Measurements from ENCODE around the gene IDS. TPM values are rescaled to one million over a fixed set of nuclear protein-coding genes. Genes with fewer than 3 reads are reported as not detected.
"Not testable (repeated sequence)": the region's sequence is repeated elsewhere in the genome, so short reads cannot be mapped to it uniquely, and the experiment has no call there.

Gene IDS
- total RNA-seq, 1 experiment from 2014 or later, result 39.2 TPM

DNA sequence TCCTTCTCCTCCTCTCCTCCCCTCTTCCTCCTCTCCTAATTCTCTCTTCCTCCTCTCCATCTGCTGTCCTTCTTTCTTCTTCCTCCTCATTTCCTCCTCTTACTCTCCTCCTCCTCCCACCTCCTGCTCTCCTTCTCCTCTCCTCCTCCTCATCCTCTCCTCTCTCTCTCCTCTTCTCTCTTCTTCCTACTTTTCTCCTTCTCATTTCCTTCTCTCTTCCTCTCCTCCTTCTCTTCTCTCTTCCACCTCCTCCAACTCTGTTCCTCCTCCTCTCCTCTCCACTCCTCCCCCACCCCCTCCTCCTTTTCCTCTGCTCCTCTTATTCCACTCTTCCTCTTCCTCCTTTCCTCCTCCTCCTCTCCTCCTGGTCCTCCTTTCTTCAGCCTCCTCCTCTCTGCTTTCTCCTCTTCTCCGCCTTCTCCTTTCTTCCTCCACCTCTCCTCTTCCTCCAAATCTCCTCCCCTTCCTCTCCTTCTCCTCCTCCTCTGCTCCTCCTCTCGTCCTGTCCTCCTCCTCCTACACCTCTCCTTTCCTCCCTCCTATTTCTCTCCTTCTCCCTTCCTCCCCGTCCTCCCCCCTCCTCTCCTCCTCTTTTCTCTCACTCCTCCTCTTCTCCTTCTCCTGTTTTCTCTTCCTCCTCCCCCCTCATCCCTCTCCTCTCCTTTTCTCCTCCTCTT is 30.0 kb upstream of the IDS start:
- not testable (repeated sequence) for H2AFZ ChIP-seq (ENCODE audit: low read length); H4K91ac ChIP-seq (ENCODE audit: insufficient read length, low read depth, low read length); H2BK15ac ChIP-seq (ENCODE audit: low read depth, low read length); H3K9ac ChIP-seq (ENCODE audit: extremely low read depth, insufficient read length, low read length); H3K4me2 ChIP-seq (ENCODE audit: insufficient read depth, insufficient read length, low read length); H3K27me3 Mint-ChIP-seq (ENCODE audit: low read depth); H3K23me2 ChIP-seq (ENCODE audit: insufficient read length, low read depth, low read length, poor library complexity, severe bottlenecking); H3K27ac ChIP-seq (ENCODE audit: insufficient read length, low read depth, low read length); H3K23ac ChIP-seq (ENCODE audit: insufficient read length, low read depth, low read length); H3K79me2 ChIP-seq (ENCODE audit: insufficient read depth, low read length); H3K27ac Mint-ChIP-seq; H4K5ac ChIP-seq (ENCODE audit: insufficient read length, low read depth, low read length); H3K79me1 ChIP-seq (ENCODE audit: insufficient read depth, low read depth, low read length, poor library complexity, severe bottlenecking); H3K4me3 Mint-ChIP-seq; H3K4me1 ChIP-seq (ENCODE audit: insufficient read depth, low read length); H2BK12ac ChIP-seq (ENCODE audit: insufficient read length, low read depth, low read length); H2BK5ac ChIP-seq (ENCODE audit: insufficient read length, low read length); H4K8ac ChIP-seq (replicated peaks; ENCODE audit: insufficient read length, low read depth, low read length); H2BK120ac ChIP-seq (ENCODE audit: low read depth, low read length, poor library complexity, severe bottlenecking); H4K20me1 ChIP-seq (ENCODE audit: control insufficient read depth, insufficient read depth, insufficient read length); H3K27me3 ChIP-seq (ENCODE audit: insufficient read depth, low read length); H2AK5ac ChIP-seq (ENCODE audit: insufficient read length, low read length); H3K56ac ChIP-seq (ENCODE audit: insufficient read length, low read depth, low read length); H3K18ac ChIP-seq (ENCODE audit: insufficient read length, low read depth, low read length); H2BK20ac ChIP-seq (ENCODE audit: low read depth, low read length, poor library complexity, severe bottlenecking); H3K4ac ChIP-seq (ENCODE audit: low read depth, low read length); H3T11ph ChIP-seq (ENCODE audit: low read length); DNase-seq; H3K14ac ChIP-seq (ENCODE audit: insufficient read depth, low read length)
- peaks cover 52 to 61% of the 10 kb centered on the region in 2 experiments for H3K9me3 Mint-ChIP-seq
- H3K36me3 Mint-ChIP-seq (ENCODE audit: insufficient read depth in 1 of 3, low read depth in 3 of 3), result peaks cover 3 to 13% (median 7%) of the 10 kb centered on the region in 3 experiments; a peak in 6 of 7 replicates
- 100% methylated on average over 2 of the region's 3 CpGs for WGBS (ENCODE audit: extremely low coverage, insufficient read length, low lambda C conversion rate)
- H3K4me1 Mint-ChIP-seq, result peaks cover 0 to 17% of the 10 kb centered on the region in 2 experiments; a peak in 2 of 4 replicates
- H3K9me3 ChIP-seq (ENCODE audit: control insufficient read depth, low read depth, low read length), result peaks cover 15% of the 10 kb centered on the region

DNA sequence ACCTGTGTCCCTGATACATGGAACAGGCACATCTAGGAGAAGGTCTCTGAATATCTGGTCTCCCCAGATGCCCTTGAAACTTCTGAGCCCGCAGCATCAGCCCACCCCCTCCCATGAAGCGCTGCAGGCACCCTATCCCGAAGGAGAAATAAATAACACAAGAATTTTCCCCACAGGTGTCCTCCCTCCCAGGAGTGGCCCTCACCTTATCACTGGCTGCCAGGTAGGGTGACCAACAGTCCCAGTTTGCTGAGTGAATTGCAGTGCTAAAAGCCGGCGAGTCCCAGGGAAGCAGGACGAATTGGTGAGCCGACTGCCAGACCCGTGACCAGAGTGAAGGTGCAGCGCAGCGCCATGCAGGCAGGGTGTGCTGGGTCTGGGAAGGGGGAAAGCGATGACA is 28.9 kb upstream of the IDS start:
- not testable (repeated sequence) for H3K27ac Mint-ChIP-seq; H3K4me2 ChIP-seq (ENCODE audit: insufficient read depth, insufficient read length, low read length); H3K4me3 Mint-ChIP-seq; H4K91ac ChIP-seq (ENCODE audit: insufficient read length, low read depth, low read length); H3T11ph ChIP-seq (ENCODE audit: low read length); H3K27ac ChIP-seq (ENCODE audit: insufficient read length, low read depth, low read length); H3K4ac ChIP-seq (ENCODE audit: low read depth, low read length); H3K27me3 Mint-ChIP-seq (ENCODE audit: low read depth); H3K56ac ChIP-seq (ENCODE audit: insufficient read length, low read depth, low read length); H3K9ac ChIP-seq (ENCODE audit: extremely low read depth, insufficient read length, low read length); H4K20me1 ChIP-seq (ENCODE audit: control insufficient read depth, insufficient read depth, insufficient read length); H3K79me1 ChIP-seq (ENCODE audit: insufficient read depth, low read depth, low read length, poor library complexity, severe bottlenecking); H3K23ac ChIP-seq (ENCODE audit: insufficient read length, low read depth, low read length); H3K18ac ChIP-seq (ENCODE audit: insufficient read length, low read depth, low read length); H3K23me2 ChIP-seq (ENCODE audit: insufficient read length, low read depth, low read length, poor library complexity, severe bottlenecking); H2AFZ ChIP-seq (ENCODE audit: low read length); H4K8ac ChIP-seq (replicated peaks; ENCODE audit: insufficient read length, low read depth, low read length); H2BK120ac ChIP-seq (ENCODE audit: low read depth, low read length, poor library complexity, severe bottlenecking); H3K4me1 ChIP-seq (ENCODE audit: insufficient read depth, low read length); H2BK12ac ChIP-seq (ENCODE audit: insufficient read length, low read depth, low read length); H2BK15ac ChIP-seq (ENCODE audit: low read depth, low read length); H3K14ac ChIP-seq (ENCODE audit: insufficient read depth, low read length); H2BK20ac ChIP-seq (ENCODE audit: low read depth, low read length, poor library complexity, severe bottlenecking); DNase-seq; H3K27me3 ChIP-seq (ENCODE audit: insufficient read depth, low read length); H4K5ac ChIP-seq (ENCODE audit: insufficient read length, low read depth, low read length); H2BK5ac ChIP-seq (ENCODE audit: insufficient read length, low read length); H3K79me2 ChIP-seq (ENCODE audit: insufficient read depth, low read length); H2AK5ac ChIP-seq (ENCODE audit: insufficient read length, low read length)
- WGBS (ENCODE audit: extremely low coverage, insufficient read length, low lambda C conversion rate), result no CpG with 5 or more reads among the region's 11 CpGs
- Mint-ChIP-seq H3K36me3 (ENCODE audit: insufficient read depth in 1 of 3, low read depth in 3 of 3) (peaks cover 3 to 13% (median 11%) of the 10 kb centered on the region in 3 experiments; a peak in 6 of 7 replicates), H3K9me3 (peaks cover 58 to 64% of the 10 kb centered on the region in 2 experiments), H3K4me1 (peaks cover 0 to 17% of the 10 kb centered on the region in 2 experiments; a peak in 2 of 4 replicates)
- H3K9me3 ChIP-seq (ENCODE audit: control insufficient read depth, low read depth, low read length), result peaks cover 15% of the 10 kb centered on the region
